Middle frontal gyrus (tissue), 1 donor: ENCODE data around the gene RAI14.
"Not testable (repeated sequence)": the region's sequence is repeated elsewhere in the genome, so short reads cannot be mapped to it uniquely, and the experiment has no call there.

Source experiments
- DNase-seq: peaks from one replicate; pipeline ENCODE4 v3.0.0-alpha.2; 2015; ENCODE audit warnings: low spot score; ENCODE audit errors: extremely low spot score

Gene RAI14

GRCh38 chr5:34759213-34759612 lies 103.1 kb downstream of the RAI14 start:
- not testable (repeated sequence) for DNase-seq

DNA sequence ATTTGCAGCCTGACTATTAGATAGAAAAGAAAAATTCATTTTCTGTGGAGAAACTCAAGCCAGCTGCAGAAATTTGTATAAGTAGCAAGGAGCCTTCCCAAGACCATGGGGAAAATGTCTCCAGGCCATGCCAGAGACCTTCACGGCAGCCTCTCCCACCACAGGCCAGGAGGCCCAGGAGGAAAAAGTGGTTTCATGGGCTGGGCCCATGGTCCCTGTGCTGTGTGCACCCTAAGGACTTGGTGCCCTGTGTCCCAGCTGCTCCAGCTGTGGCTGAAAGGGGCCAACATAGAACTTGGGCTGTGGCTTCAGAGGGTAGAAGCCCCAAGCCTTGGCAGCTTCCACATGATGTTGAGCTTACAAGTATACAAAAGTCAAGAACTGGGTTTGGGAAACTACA lies 109.5 kb downstream of the RAI14 start:
- DNase-seq: no peak

GRCh38 chr5:34767180-34767579 lies 111.1 kb downstream of the RAI14 start:
- DNase-seq: no peak

- no peak for DNase-seq
These were observed 114.4 kb downstream of the RAI14 start for GRCh38 chr5:34770486-34770885.

- DNase-seq: no peak
These were observed 114.9 kb downstream of the RAI14 start for GRCh38 chr5:34771076-34771475.

DNA sequence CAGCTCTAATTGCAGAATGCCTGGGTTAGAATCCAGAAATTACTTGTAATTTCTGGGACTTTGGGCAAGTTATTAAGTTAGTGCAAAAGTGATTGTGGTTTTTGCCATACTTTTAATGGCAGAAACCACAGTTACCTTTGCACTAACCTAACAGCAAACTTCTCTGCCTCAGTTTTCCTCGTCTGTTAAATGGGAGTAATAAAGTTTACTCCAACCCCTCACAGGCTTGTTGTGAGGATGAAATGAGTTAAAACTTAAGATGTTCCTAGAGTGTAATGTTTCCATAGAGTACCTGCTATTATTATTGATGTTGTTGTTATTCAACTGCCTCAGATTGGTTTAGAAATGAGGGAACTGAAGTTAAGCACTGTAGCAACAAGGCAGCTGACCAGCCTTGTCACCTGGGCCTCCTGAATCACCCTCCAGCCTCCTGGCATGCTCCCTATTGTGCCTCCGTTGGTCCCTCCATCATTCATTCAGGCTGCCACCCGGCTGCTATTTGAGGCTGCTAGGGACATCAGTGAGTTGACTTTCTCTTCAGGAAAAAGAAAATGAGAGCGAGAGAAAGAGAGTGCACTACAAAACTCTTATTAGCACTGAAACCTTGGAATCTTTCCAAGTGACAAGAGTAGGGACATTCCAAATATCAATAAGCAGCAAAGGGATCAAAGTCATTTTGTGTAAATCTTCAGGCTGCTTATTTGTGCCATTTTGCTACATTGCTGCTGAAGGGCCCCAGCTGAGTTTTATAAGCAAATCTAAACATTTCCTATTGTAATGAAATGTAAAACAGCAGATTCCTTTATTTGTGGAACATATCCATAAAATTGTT lies 116.4 kb downstream of the RAI14 start:
- DNase-seq: no peak

DNA sequence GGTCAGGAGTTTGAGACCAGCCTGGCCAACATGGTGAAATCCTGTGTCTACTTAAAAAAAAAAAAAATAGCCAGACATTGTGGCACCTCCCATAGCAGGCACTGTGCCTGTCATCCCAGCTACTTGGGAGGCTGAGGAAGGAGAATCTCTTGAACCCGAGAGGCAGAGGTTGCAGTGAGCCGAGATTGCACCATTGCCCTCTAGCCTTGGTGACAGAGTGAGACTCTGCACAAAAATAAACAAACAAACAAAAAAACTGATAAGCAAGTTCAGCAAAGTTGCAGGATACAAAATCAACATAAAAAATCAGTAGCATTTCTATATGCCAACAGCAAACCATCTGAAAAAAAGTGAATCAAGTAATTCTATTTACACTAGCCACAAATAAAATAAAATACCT lies 118.0 kb downstream of the RAI14 start:
- DNase-seq: no peak

GRCh38 chr5:34774678-34775077 lies 118.5 kb downstream of the RAI14 start:
- DNase-seq: not testable (repeated sequence)

DNA sequence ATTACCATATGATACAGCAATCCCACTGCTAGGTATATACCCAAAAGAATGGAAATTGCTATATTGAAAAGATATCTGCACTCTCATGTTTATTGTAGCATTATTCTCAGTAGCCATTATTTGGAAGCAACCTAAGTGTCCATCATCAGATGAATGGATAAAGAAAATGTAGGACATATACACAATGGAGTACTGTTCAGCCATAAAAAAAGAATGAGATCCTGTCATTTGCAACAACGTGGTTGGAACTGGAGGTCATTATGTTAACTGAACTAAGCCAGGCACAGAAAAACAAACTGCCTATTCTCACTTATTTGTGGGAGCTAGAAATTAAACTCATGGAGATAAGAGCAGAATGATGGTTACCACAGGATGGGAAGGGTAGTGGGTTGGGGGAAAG lies 119.8 kb downstream of the RAI14 start:
- DNase-seq: no peak

- DNase-seq: no peak
These were observed 122.1 kb downstream of the RAI14 start for GRCh38 chr5:34778091-34778850.

- not testable (repeated sequence) for DNase-seq
These were observed 127.8 kb downstream of the RAI14 start for GRCh38 chr5:34783892-34784291.

GRCh38 chr5:34787035-34787434 lies 130.9 kb downstream of the RAI14 start:
- no peak for DNase-seq

GRCh38 chr5:34789021-34789531 lies 132.9 kb downstream of the RAI14 start:
- no peak for DNase-seq

DNA sequence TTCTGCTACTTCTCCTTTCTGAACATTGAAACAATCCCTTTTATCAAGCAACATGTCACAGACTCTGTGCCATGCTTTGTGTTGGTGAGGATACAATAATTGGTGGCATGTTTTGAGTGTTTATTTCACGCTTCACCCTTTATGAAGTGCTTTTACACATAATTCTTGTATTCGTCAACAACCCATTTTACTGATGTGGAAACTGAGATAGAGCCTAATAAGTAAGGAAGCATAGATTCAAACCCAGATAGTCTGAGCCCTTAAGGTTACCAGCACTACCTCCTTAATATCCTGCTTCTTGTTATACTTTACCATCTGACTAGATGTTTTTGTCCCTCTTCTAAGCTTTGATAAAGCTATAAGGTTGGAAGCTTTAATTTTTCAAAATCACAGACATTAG lies 133.5 kb downstream of the RAI14 start:
- no peak for DNase-seq

DNA sequence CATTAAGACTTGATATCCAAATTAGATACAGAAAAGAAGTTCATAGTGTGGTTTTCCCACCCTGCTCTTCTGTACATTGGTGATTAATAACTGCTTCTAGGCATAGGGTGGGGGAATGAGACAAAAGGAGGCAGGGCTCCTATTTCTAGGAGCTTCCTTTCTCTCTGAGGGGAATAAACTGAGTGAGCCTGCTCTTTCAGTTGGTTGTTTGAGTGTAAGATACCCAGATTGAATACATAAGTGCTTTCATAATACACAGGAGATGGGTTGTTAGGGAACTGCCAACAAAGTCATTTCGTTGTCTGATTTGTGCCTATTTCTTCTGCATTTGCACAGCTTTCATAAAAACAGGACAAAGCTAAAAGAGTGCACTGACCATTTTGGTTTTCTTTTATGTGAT lies 133.9 kb downstream of the RAI14 start:
- no peak for DNase-seq

DNA sequence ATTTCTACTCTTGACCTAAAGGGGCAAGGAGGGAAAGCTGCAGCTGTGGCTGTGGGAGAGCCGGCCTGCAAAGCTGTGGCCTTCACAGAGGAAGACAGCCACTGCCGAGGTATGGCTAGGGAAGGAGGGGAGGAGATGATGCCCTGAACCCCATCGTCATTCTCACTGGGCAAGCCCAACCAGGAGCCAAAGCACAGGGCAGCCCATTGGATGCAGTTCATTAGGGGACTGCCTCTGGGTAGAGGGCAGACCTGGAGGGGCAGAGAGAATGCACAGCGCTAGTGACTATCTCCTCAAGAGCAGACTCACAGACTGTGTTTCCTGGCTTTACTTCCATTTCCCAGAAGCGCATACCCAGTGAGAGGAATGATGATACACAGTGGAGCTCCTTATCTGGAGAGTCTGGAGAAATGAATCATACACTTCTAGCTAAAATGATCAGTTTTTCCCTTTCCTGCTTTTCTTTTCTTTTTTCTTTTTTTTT lies 135.7 kb downstream of the RAI14 start:
- no peak for DNase-seq

DNA sequence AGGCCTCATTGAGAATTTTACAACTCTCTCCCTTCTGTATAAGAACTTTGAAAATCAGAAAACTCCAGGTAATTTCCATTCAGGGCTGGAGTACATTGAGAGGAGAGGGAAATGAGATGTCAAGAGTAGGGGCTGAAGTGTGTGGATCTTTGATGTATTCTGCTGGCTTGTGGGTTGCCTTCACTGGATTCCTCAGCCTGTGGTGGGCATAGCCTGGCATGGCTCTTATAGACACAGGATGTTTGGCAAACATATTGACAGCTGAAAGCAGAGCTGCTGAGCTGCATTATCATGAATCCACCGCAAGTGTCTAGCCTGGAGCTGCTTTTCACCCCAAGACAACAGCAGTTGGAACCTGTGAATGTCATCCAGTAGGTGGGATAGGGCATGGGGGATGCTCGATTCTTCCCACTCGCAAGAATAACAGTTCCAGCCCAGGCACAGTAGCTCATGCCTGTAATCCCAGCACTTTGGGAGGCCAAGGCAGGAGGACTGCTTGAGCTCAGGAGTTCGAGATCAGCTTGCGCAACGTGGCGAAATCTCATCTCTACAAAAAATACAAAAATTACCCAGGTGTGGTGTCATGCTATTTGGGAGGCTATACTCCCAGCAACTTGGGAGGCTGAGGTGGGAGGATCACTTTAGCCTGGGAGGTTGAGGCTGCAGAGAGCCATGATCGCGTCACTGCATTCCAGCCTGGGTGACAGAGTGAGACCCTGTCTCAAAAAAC lies 146.9 kb downstream of the RAI14 start:
- DNase-seq: no peak

DNA sequence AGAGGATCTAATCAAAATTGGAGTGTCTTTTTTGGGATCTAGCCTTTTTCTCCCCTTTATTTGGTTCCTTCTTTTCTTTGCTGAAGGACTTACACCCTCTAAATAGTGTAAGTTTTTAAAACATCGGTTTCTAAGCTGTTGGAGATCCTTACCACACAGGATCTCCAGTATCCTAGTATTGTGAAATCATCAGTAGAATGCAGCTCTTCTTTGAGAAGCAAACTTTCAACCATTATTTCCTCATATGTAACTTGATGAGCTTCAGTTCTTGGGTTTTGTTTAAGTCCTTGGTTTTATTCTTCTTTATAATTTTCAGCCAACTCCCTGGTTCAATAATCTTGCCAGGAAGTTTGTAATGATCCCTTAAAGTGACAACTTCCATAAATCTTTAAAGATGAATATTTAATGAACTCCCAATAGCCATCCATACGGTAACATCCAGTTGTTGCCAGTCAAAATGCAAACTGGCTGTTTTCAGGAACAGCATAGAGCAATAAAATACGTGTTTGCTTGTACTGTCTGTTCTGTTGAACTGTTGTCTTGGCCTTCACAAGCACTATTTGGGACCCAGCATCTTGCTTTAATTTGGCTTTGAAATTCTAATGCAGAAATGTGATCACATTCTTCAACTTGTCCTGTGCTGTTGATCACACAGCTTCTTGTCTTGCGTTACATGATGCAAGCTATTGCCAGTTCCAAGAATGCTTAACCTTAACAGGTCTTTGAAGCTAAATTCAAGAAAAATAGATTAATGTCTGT lies 148.0 kb downstream of the RAI14 start:
- DNase-seq: no peak

GRCh38 chr5:34804913-34805312 lies 148.8 kb downstream of the RAI14 start:
- no peak for DNase-seq

- no peak for DNase-seq
These were observed 150.4 kb downstream of the RAI14 start for GRCh38 chr5:34806532-34806931.

- DNase-seq: no peak
These were observed 155.6 kb downstream of the RAI14 start for GRCh38 chr5:34811706-34812105.
